WTC11 (cell line): ENCODE results near the gene CEP131. TPM values are rescaled to one million over a fixed set of nuclear protein-coding genes. Genes with fewer than 3 reads are reported as not detected.

Experiments
- ATAC-seq: fragments of 200-7000 bp; cut with Tn5 transposase; 2 replicates; pipeline ENCODE4 v1.10.0; 2021; ENCODE audit warnings: mild to moderate bottlenecking, moderate library complexity
- CTCF ChIA-PET: fragments of 300-600 bp; sonication (Branson Sonifier 250); formaldehyde crosslinking; loops from one replicate; lab custom pipeline; 2021; ENCODE audit warnings: antibody characterized with exemption; lab: Charles Lee
- POLR2A ChIA-PET: fragments of 350-600 bp; sonication (Branson Sonifier 250); formaldehyde crosslinking; loops from one replicate; lab custom pipeline; 2021; ENCODE audit warnings: antibody characterized with exemption; lab: Charles Lee
- DNase-seq: peaks from one replicate; pipeline ENCODE4 v3.0.0; 2021; ENCODE audit warnings: low spot score
- H3K27ac Mint-ChIP-seq: 2 replicates; pipeline ENCODE4 v1.8.0; 2021; ENCODE audit warnings: mixed read lengths
- H3K27me3 Mint-ChIP-seq: 2 replicates; pipeline ENCODE4 v1.8.0; 2021; ENCODE audit warnings: low read depth, mild to moderate bottlenecking, moderate library complexity, mixed read lengths
- H3K36me3 Mint-ChIP-seq: 2 replicates; pipeline ENCODE4 v1.8.0; 2021; ENCODE audit warnings: mixed read lengths
- H3K4me1 Mint-ChIP-seq: 2 replicates; pipeline ENCODE4 v1.8.0; 2022; ENCODE audit warnings: mixed read lengths
- H3K4me3 Mint-ChIP-seq: 2 replicates; pipeline ENCODE4 v1.8.0; 2021; ENCODE audit warnings: mild to moderate bottlenecking, moderate library complexity, mixed read lengths
- H3K9me3 Mint-ChIP-seq: 2 replicates; pipeline ENCODE4 v1.8.0; 2021; ENCODE audit warnings: mixed read lengths
- KAT7 ChIP-seq: sonication (generic); formaldehyde crosslinking; IDR thresholded peaks from 2 replicates; pipeline ENCODE4 v1.8.1; 2023; ENCODE audit warnings: missing genetic modification reagents, mild to moderate bottlenecking, borderline replicate concordance
- MAX ChIP-seq: sonication (generic); formaldehyde crosslinking; IDR thresholded peaks from 2 replicates; pipeline ENCODE4 v1.8.0; 2022; ENCODE audit warnings: mild to moderate bottlenecking, missing genetic modification reagents
- NFE2L1 ChIP-seq: sonication (generic); formaldehyde crosslinking; IDR thresholded peaks from 2 replicates; pipeline ENCODE4 v1.8.1; 2023; ENCODE audit warnings: missing genetic modification reagents
- NFYB ChIP-seq: sonication (generic); formaldehyde crosslinking; conservative IDR thresholded peaks from 2 replicates; pipeline ENCODE4 v1.8.0; 2022; ENCODE audit warnings: low read depth, missing genetic modification reagents
- OVOL2 ChIP-seq: fragments of 250-450 bp; sonication (Bioruptor Pico); IDR thresholded peaks from 2 replicates; pipeline ENCODE4 v1.9.0; 2021; ENCODE audit warnings: mild to moderate bottlenecking, borderline replicate concordance
- SMAD3 ChIP-seq: sonication (generic); formaldehyde crosslinking; IDR thresholded peaks from 2 replicates; pipeline ENCODE4 v1.8.0; 2022; ENCODE audit warnings: missing genetic modification reagents, mild to moderate bottlenecking, borderline replicate concordance
- ZNF232 ChIP-seq: sonication (generic); formaldehyde crosslinking; IDR thresholded peaks from 2 replicates; pipeline ENCODE4 v1.8.0; 2022; ENCODE audit warnings: mild to moderate bottlenecking, missing genetic modification reagents
- ZNF263 ChIP-seq: sonication (generic); formaldehyde crosslinking; IDR thresholded peaks from 2 replicates; pipeline ENCODE4 v1.8.1; 2022; ENCODE audit warnings: low read depth, mild to moderate bottlenecking, moderate library complexity, missing genetic modification reagents
- ZNF396 ChIP-seq: fragments of 250-450 bp; sonication (Bioruptor Pico); IDR thresholded peaks from 2 replicates; pipeline ENCODE4 v1.8.0; 2021; ENCODE audit warnings: mild to moderate bottlenecking, moderate library complexity, borderline replicate concordance
- ZNF416 ChIP-seq: fragments of 250-450 bp; sonication (Bioruptor Pico); IDR thresholded peaks from 2 replicates; pipeline ENCODE4 v1.9.0; 2021; ENCODE audit warnings: mild to moderate bottlenecking, inconsistent platforms
- ZNF512 ChIP-seq: sonication (generic); formaldehyde crosslinking; IDR thresholded peaks from 2 replicates; pipeline ENCODE4 v1.8.1; 2022; ENCODE audit warnings: missing genetic modification reagents, borderline replicate concordance
- total RNA-seq: library from RNA; stranded (reverse); gene quantifications from 3 replicates; pipeline ENCODE4 v1.2.3, GENCODE V29; 2021
- TF ChIP-seq, protein P1 (sequence below): fragments of 250-450 bp; sonication (Bioruptor Pico); IDR thresholded peaks from 2 replicates; pipeline ENCODE4 v1.9.0; 2021; ENCODE audit warnings: mild to moderate bottlenecking
- TF ChIP-seq, protein P2 (sequence below): sonication (generic); formaldehyde crosslinking; IDR thresholded peaks from 2 replicates; pipeline ENCODE4 v1.8.0; 2023; ENCODE audit warnings: missing genetic modification reagents

The CEP131 gene
- total RNA-seq, 1 experiment from 2014 or later: 35.2 TPM

GRCh38 chr17:81249223-81250040 is 26.7 kb upstream of the CEP131 start (continued):
- TF ChIP-seq ZNF232 (CRISPR knock-in tag) (no peak), NFE2L1 (CRISPR knock-in tag) (no peak), MAX (CRISPR knock-in tag) (no peak), ZNF512 (no peak)
- TF ChIP-seq, all 79 proteins: peak for 0

DNA sequence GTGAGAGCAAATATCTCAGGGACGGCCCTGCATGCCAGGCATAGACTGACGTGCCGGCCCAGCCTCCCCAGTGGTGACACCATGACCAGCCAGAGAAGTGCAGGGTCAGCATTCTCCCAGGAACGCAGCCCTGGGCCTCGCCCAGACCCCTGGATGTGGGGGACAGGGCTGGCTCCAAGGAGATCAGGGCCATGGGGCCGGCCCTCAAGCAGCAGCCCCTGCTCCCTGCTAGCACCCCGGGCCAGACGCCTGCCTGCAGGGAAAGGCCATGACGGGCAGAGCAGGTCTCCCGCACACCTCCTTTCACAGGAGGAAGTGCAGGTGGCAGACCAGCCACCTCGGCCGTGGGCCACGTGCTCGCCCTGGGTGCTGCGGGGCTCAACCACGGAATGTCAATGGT is 25.9 kb upstream of the CEP131 start:
- no peaks in the 10 kb centered on the region for H3K27me3 Mint-ChIP-seq
- ATAC-seq: no peak
- POLR2A ChIA-PET: no interaction called here
- CTCF ChIA-PET: interaction anchor here (1.3 kb wide), 1 partner anchor 106 kb away, joined by 4 read pairs; no protein-coding TSS in a partner anchor
- no peak overlapping the region for H3K27ac Mint-ChIP-seq
- no peaks in the 10 kb centered on the region; the same call in 1 of the 2 replicates for H3K9me3 Mint-ChIP-seq
- H3K36me3 Mint-ChIP-seq: 0 out of 2 replicates have a peak, but pooled peaks cover 6% of the 10 kb centered on the region
- 0 out of 2 replicates have a peak, but pooled peaks have one; percentile 41 for TF ChIP-seq ZNF263
- TF ChIP-seq, protein P1, sequence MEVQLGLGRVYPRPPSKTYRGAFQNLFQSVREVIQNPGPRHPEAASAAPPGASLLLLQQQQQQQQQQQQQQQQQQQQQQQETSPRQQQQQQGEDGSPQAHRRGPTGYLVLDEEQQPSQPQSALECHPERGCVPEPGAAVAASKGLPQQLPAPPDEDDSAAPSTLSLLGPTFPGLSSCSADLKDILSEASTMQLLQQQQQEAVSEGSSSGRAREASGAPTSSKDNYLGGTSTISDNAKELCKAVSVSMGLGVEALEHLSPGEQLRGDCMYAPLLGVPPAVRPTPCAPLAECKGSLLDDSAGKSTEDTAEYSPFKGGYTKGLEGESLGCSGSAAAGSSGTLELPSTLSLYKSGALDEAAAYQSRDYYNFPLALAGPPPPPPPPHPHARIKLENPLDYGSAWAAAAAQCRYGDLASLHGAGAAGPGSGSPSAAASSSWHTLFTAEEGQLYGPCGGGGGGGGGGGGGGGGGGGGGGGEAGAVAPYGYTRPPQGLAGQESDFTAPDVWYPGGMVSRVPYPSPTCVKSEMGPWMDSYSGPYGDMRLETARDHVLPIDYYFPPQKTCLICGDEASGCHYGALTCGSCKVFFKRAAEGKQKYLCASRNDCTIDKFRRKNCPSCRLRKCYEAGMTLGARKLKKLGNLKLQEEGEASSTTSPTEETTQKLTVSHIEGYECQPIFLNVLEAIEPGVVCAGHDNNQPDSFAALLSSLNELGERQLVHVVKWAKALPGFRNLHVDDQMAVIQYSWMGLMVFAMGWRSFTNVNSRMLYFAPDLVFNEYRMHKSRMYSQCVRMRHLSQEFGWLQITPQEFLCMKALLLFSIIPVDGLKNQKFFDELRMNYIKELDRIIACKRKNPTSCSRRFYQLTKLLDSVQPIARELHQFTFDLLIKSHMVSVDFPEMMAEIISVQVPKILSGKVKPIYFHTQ (CRISPR knock-in tag): no peak
- TF ChIP-seq, all 79 proteins: peak for 1
- no peak for DNase-seq
- no peak overlapping the region for H3K4me3 Mint-ChIP-seq
- peaks cover 14% of the 10 kb centered on the region for H3K4me1 Mint-ChIP-seq

DNA sequence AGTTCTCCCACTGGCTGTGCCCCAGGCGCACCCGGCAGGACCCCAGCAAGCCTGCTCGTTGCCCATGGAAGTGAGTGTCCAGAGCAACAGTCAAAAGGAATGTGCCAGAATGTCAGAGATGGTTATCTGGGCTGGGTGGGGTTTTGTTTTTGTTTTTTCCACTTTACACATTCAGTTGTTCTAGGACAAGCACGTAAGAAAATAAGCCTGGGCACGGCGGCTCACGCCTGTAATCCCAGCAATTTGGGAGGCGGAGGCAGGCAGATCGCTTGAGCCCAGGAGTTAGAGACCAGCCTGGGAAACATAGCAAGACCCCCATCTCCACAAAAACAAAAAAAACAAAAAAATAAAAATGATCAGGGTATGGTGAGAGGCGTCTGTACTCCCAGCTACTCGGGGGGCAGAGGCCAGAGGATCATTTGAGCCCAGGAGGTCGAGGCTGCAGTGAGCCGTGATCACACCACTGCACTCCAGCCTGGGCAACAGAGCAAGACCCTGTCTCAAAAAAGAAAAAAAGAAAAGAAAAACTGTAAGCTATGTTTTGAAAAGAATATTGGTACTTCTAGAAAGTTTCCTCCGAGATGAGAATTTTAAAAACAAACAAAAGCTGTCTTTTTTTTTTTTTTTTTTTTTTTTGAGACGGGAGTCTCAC is 24.7 kb upstream of the CEP131 start:
- Mint-ChIP-seq H3K27me3 (no peaks in the 10 kb centered on the region), H3K4me1 (peaks cover 7% of the 10 kb centered on the region), H3K4me3 (no peak overlapping the region), H3K9me3 (no peaks in the 10 kb centered on the region), H3K36me3 (0 out of 2 replicates have a peak, but pooled peaks cover 1% of the 10 kb centered on the region), H3K27ac (no peak overlapping the region)
- ATAC-seq: no peak
- no peak for DNase-seq
- ChIA-PET CTCF (interaction anchor here (0.6 to 1.3 kb wide), 3 partner anchors 63 to 738 kb away, joined by 3 to 5 read pairs (median 4); no protein-coding TSS in a partner anchor), POLR2A (no interaction called here)
- TF ChIP-seq SMAD3 (CRISPR knock-in tag) (no peak), ZNF396 (no peak), ZNF416 (no peak), NFYB (no peak), KAT7 (CRISPR knock-in tag) (no peak), OVOL2 (CRISPR knock-in tag) (no peak)
- TF ChIP-seq, protein P2, sequence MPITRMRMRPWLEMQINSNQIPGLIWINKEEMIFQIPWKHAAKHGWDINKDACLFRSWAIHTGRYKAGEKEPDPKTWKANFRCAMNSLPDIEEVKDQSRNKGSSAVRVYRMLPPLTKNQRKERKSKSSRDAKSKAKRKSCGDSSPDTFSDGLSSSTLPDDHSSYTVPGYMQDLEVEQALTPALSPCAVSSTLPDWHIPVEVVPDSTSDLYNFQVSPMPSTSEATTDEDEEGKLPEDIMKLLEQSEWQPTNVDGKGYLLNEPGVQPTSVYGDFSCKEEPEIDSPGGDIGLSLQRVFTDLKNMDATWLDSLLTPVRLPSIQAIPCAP (CRISPR knock-in tag): no peak
